Measurements from ENCODE around the gene SH3PXD2A. TPM values are rescaled to one million over a fixed set of nuclear protein-coding genes. Genes with fewer than 3 reads are reported as not detected.
A peak's percentile ranks its signal among the peaks of the same experiment; 100 is the strongest.

SH3PXD2A gene
- total RNA-seq, 1 donor from 2014 or later: 38.6 TPM

DNA sequence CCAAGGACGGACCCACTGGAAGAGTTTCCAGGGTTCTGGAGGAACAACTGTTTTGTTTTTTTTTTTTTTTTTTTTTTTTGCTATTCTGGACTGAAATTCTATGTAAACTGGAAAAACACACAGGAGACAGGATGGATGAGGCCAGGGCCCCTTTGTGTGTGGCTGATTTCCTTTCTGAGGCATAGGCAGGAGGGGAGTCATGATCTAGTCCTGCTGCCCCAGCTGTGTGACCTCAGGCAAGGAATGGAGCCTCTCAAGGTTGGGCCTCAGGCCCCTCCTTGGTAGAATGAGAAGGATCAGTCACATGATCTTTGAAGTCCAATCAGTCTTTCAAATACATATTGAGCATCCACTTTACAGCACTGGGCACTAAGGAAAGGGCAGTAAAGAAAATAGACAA is 87.6 kb downstream of the SH3PXD2A start:
- TF ChIP-seq, protein P1, sequence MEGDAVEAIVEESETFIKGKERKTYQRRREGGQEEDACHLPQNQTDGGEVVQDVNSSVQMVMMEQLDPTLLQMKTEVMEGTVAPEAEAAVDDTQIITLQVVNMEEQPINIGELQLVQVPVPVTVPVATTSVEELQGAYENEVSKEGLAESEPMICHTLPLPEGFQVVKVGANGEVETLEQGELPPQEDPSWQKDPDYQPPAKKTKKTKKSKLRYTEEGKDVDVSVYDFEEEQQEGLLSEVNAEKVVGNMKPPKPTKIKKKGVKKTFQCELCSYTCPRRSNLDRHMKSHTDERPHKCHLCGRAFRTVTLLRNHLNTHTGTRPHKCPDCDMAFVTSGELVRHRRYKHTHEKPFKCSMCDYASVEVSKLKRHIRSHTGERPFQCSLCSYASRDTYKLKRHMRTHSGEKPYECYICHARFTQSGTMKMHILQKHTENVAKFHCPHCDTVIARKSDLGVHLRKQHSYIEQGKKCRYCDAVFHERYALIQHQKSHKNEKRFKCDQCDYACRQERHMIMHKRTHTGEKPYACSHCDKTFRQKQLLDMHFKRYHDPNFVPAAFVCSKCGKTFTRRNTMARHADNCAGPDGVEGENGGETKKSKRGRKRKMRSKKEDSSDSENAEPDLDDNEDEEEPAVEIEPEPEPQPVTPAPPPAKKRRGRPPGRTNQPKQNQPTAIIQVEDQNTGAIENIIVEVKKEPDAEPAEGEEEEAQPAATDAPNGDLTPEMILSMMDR (conservative IDR thresholded peaks at IDR 0.05): no peak
- H3K9me3 Mint-ChIP-seq: peaks cover 4% of the 10 kb centered on the region
- peaks cover 54% of the 10 kb centered on the region for H3K4me1 Mint-ChIP-seq (ENCODE audit: unreplicated experiment)
- DNase-seq (ENCODE audit: extremely low spot score, unreplicated experiment): no peak
- H3K27me3 Mint-ChIP-seq: peaks cover 3% of the 10 kb centered on the region
- H3K27ac Mint-ChIP-seq: peak overlapping the region; percentile 61
- H3K36me3 Mint-ChIP-seq: peaks cover 7% of the 10 kb centered on the region
- no peak overlapping the region for H3K4me3 Mint-ChIP-seq

DNA sequence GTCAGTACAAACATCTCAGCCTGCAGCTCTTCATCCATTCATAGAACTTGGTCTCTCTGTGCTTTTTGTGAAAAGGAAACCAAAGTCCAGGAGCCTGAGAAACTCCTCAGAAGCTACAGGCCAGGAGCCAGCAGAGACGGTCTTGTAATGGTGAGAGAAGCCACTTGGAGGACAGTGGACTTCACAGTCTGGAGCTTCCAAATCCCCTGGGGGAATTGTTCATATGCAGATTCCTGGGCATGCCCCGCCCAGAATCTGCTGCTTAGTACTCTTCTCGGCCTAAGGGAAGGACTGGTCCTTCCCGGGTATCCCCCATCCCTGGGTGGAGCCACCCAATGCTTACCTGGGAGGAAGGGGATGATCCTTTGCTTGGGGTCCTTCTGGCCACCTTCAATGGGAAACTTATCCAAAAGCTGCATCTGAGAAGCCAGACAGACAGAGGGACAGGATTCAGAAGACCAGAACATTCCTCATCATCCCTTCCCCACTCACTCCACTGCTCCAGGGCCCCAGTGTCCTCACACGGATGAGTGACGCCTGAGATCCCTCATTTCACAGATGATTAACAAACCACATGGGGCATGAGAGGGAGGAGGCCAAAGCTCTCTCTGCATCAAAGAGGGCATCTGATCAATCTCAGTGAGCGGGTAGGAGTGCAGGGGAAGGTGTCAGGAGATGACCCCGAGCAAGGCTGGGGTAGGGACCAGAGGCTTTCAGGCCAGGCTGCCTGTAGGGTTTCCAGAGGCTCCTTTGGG is 88.4 kb downstream of the SH3PXD2A start:
- no peak for DNase-seq (ENCODE audit: extremely low spot score, unreplicated experiment)
- TF ChIP-seq, protein P1 (conservative IDR thresholded peaks at IDR 0.05): no peak
- no peak overlapping the region for H3K4me3 Mint-ChIP-seq
- H3K4me1 Mint-ChIP-seq (ENCODE audit: unreplicated experiment): peaks cover 46% of the 10 kb centered on the region
- H3K9me3 Mint-ChIP-seq: peaks cover 4% of the 10 kb centered on the region
- peak overlapping the region; percentile 14 for H3K27ac Mint-ChIP-seq
- peaks cover 3% of the 10 kb centered on the region for H3K27me3 Mint-ChIP-seq
- peaks cover 7% of the 10 kb centered on the region for H3K36me3 Mint-ChIP-seq

DNA sequence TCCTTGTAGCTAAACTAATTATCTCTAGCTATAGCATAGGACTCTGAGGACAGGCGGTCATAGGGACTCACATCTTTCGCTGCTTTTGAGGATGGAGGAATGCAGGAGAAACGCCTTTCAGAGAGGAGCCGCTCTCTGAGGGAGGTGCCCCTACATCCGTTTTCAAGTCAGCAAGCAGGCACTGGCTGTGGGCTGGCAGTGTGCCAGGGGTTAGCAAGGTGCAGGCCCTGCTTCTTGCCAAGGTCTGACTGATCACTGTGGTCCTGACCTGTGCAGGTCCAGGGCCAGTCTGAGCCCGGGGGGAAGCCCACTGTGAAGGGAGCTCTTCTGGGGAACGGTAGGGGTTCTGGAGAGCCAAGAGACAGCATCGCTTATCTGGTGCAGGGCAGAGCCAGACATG is 89.4 kb downstream of the SH3PXD2A start:
- Mint-ChIP-seq H3K4me1 (ENCODE audit: unreplicated experiment) (peaks cover 43% of the 10 kb centered on the region), H3K27ac (peak overlapping the region; percentile 14), H3K27me3 (peaks cover 3% of the 10 kb centered on the region)

DNA sequence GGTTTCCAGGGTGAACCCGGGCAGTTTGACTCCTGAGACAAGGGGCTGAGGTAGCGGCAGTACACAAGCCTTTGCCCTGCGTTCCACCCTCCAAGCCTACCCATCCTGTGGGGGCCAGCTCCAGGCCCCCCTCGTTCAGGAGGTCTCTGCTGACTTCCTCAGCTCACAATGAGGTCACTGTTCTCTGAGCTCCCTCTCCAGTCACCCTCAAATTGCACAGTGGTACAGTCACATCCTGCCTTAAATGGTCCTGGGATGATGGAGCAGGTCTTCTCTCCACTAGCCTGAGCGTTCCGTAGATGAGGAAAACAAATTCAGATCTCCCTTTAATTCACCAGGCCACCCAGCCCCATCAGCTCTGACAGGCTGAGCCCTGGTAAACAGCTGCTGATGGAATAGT is 90.2 kb downstream of the SH3PXD2A start:
- peaks cover 7% of the 10 kb centered on the region for H3K36me3 Mint-ChIP-seq
- TF ChIP-seq, protein P1 (conservative IDR thresholded peaks at IDR 0.05): no peak
- H3K4me1 Mint-ChIP-seq (ENCODE audit: unreplicated experiment): peaks cover 45% of the 10 kb centered on the region
- peaks cover 4% of the 10 kb centered on the region for H3K9me3 Mint-ChIP-seq
- DNase-seq (ENCODE audit: extremely low spot score, unreplicated experiment): no peak
- peaks cover 3% of the 10 kb centered on the region for H3K27me3 Mint-ChIP-seq
- no peak overlapping the region for H3K4me3 Mint-ChIP-seq
- no peak overlapping the region for H3K27ac Mint-ChIP-seq

More for the DNA sequence above, 89.4 kb downstream of the SH3PXD2A start:
- Mint-ChIP-seq H3K9me3 (peaks cover 4% of the 10 kb centered on the region), H3K4me3 (no peak overlapping the region), H3K36me3 (peaks cover 7% of the 10 kb centered on the region)
- DNase-seq (ENCODE audit: extremely low spot score, unreplicated experiment): no peak
- TF ChIP-seq, protein P1 (conservative IDR thresholded peaks at IDR 0.05): no peak

DNA sequence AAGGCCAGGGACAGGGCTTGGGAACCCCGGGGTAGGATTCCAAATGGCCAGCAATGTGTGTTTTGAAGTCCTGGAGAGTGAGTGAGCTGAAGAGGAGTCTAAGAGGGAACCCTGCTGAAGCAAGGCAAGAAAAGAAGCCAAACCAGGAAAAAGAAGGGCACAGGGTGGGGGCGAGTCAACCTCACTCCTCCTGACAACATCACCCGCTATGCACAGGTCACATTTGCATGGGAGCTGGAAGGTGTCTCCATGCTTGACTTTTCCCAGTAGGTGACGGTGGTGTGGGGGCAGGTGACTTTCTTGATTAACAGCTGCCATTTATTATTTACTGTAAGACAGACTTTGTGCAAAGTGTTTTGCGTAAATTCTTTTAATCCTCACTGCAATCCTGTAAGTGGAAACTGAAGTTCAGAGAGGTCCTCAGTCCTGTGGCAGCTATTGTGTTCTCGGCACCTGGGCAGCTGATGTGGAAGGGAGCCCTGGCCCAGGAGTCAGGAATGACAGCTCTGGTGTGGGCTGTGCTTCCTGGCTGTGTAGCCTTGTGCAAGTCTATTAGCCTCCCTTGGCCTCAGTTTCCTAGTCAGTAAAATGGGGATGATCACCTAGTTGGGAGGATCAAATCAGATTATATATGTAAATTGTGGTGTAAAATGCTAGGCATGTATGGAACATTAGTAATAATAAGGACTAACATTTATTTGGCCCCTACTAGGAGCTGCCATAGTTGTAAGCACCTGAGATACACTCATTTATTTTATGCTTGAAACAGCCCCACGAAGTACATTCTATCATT is 90.9 kb downstream of the SH3PXD2A start:
- Mint-ChIP-seq H3K27ac (peak overlapping the region; percentile 7), H3K36me3 (peaks cover 7% of the 10 kb centered on the region), H3K4me1 (ENCODE audit: unreplicated experiment) (peaks cover 49% of the 10 kb centered on the region), H3K4me3 (no peak overlapping the region), H3K27me3 (peaks cover 3% of the 10 kb centered on the region), H3K9me3 (peaks cover 4% of the 10 kb centered on the region)
- no peak for DNase-seq (ENCODE audit: extremely low spot score, unreplicated experiment)
- TF ChIP-seq, protein P1 (conservative IDR thresholded peaks at IDR 0.05): no peak

Measured in type B pancreatic cell (in vitro differentiated cells).